Measurements from ENCODE around the gene C10orf62. TPM values are rescaled to one million over a fixed set of nuclear protein-coding genes. Genes with fewer than 3 reads are reported as not detected.
"Not testable (repeated sequence)": the region's sequence is repeated elsewhere in the genome, so short reads cannot be mapped to it uniquely, and the experiment has no call there.

The C10orf62 gene
- total RNA-seq, 2 experiments from 2014 or later, result not detected

DNA sequence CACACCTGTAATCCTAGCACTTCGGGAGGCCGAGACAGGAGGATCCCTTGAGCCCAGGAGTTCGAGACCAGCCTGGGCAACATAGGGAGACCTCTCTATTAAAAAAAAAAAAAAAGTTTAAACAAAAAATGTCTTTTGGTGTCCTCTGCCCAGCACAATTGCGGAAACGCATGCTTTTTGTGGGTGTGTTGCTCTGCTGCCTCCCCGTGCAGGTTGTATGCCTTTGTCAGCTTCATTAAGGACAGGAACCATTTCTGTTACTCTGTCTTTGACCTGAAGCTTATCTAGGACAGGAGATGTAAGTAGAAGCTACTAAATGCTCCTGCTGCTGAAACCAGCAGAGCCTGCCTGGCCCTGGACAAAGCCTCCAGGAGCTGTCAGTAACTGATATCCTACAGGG lies 38.2 kb upstream of the C10orf62 start:
- Mint-ChIP-seq H3K27me3 (no peaks in the 10 kb centered on the region), H3K4me3 (no peak overlapping the region), H3K27ac (no peak overlapping the region), H3K9me3 (no peaks in the 10 kb centered on the region), H3K36me3 (ENCODE audit: low read depth) (no peaks in the 10 kb centered on the region), H3K4me1 (peaks cover 2% of the 10 kb centered on the region)
- ChIA-PET CTCF (interaction anchor here (1.8 to 6.0 kb wide), 2 partner anchors 17 to 29 kb away, joined by 4 to 53 read pairs; no protein-coding TSS in a partner anchor), POLR2A (no interaction called here)
- no peak for DNase-seq

DNA sequence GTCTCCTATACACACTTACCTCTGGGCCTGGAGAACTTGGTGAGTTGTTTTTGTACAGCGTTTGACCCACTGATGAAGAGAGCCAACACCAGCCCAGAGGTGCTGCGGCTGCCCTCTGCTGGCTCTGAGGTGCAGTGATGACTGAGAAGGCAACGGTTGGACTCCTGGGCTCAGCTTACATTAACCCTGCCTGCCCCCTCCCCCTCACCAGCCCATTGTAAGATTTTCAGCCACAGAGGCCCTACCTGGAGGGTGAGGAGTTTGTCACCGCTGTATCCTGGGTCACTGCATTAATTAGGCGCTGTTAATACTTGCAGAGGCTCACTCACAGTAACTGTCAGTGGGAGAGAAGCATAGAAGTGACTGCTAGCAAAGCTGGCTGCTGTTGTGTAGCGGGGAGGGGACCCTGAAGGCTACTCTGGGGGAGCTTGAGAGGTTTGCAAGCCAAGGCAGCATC lies 35.9 kb upstream of the C10orf62 start:
- DNase-seq, result peak; percentile 66
- Mint-ChIP-seq H3K9me3 (no peaks in the 10 kb centered on the region), H3K27ac (no peak overlapping the region), H3K27me3 (no peaks in the 10 kb centered on the region), H3K36me3 (ENCODE audit: low read depth) (no peaks in the 10 kb centered on the region), H3K4me1 (peaks cover 2% of the 10 kb centered on the region), H3K4me3 (no peak overlapping the region)
- POLR2A ChIA-PET, result no interaction called here
- CTCF ChIA-PET, result interaction anchor here (0.7 to 6.0 kb wide), 15 partner anchors 8 to 275 kb away, joined by 3 to 53 read pairs (median 5); partner anchors contain the start of genes ANKRD2, MMS19, RRP12 and UBTD1

DNA sequence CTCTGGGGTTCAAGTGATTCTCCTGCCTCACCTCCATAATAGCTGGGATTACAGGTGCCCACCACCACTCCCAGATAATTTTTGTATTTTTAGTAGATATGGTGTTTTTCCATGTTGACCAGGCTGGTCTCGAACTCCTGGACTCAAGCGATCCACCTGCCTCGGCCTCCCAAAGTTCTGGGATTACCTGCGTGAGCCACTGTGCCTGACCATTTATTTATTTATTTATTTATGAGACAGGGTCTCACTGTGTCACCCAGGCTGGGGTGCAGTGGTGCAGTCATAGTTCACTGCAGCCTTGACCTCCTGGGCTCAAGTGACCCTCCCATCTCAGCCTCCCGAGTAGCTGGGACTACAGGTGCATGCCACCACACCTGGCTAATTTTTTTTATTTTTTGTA lies 35.2 kb upstream of the C10orf62 start:
- H3K27me3 Mint-ChIP-seq; H3K9me3 Mint-ChIP-seq; H3K27ac Mint-ChIP-seq; DNase-seq; H3K36me3 Mint-ChIP-seq (ENCODE audit: low read depth); H3K4me3 Mint-ChIP-seq; H3K4me1 Mint-ChIP-seq; POLR2A ChIA-PET: not testable (repeated sequence)
- CTCF ChIA-PET, result interaction anchor here (0.8 to 6.0 kb wide), 10 partner anchors 9 to 154 kb away, joined by 3 to 53 read pairs (median 6); partner anchors contain the start of genes ANKRD2, MMS19, RRP12 and UBTD1

DNA sequence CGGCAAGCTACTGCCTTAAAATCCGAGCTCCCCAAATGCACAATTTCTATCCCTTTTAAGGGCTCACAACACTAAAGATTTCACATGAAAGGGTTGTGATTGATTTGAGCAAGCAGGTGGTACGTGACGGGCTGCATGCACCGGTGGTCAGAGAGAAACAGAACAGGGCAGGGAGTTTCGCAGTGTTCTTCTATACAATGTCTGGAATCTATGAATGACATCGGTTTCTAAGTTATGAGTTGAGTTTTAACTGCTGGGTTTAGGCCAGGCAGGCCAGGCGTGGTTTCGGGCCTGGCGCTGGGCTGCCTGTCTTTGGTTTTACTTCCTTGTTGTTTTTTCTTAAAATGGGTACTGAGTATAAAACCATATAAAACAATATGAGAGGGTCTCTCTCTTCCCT lies 34.0 kb upstream of the C10orf62 start:
- DNase-seq; H3K4me1 Mint-ChIP-seq; H3K4me3 Mint-ChIP-seq; H3K36me3 Mint-ChIP-seq (ENCODE audit: low read depth); H3K27ac Mint-ChIP-seq; H3K9me3 Mint-ChIP-seq; H3K27me3 Mint-ChIP-seq; POLR2A ChIA-PET: not testable (repeated sequence)
- CTCF ChIA-PET, result interaction anchor here (1.8 to 6.0 kb wide), 3 partner anchors 15 to 56 kb away, joined by 6 to 53 read pairs (median 19); partner anchors contain the start of genes ANKRD2, MMS19 and UBTD1

DNA sequence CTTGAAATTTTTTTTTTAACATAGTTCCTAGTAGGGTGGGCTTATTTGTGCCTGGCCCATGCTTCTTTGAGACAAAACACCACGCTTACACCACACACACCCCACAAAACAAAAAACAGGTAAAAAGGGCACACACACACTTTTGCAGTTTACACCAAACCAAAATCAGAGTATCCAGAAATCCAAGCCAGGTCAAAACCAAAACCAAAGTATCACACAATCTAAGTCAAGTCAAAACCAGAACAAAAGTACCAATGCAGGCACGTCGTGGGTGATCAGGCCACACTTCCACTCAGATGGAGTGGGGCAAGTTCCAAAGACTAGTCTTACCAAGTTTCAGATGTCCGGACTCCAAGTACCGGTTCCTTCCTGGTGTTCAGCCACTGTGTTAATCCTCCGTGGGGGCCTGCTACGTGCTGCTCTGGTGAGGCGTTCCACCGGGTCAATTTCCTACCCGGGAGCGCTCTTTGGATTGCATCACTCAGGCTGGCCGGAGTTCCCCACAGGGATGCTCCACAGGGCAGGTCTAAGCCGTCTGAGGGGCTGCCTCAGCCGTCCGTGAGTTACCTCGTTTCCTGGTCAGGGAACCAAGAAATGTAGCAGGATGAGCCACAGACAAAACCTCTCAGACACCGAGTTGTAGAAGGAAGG lies 28.7 kb upstream of the C10orf62 start:
- H3K4me3 Mint-ChIP-seq; H3K27me3 Mint-ChIP-seq; DNase-seq; CTCF ChIA-PET; H3K9me3 Mint-ChIP-seq; H3K36me3 Mint-ChIP-seq (ENCODE audit: low read depth); H3K27ac Mint-ChIP-seq; POLR2A ChIA-PET: not testable (repeated sequence)
- H3K4me1 Mint-ChIP-seq, result peaks cover 12% of the 10 kb centered on the region

DNA sequence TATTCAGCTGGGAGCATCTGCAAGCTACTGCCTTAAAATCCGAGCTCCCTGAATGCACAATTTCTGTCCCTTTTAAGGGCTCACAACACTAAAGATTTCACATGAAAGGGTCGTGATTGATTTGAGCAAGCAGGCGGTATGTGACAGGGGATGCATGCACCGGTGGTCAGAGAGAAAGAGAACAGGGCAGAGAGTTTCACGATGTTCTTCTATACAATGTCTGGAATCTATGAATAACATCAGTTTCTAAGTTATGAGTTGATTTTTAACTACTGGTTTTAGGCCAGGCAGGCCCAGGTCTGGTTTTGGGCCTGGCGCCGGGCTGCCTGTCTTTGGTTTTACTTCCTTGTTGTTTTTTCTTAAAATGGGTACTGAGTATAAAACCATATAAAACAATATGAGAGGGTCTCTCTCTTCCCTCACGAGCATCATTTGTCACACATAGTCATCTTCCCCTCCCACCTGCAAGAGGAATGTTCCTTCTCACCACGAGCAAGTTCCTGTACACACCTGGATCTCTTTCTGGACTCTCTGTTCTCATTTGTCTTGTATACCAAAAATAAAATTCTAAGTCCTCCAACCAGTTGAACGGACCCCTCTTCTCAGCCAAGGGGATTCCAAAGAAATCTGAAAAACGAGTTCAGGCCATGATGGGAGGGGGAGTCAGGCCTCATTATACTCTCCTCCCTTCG lies 28.0 kb upstream of the C10orf62 start:
- H3K36me3 Mint-ChIP-seq (ENCODE audit: low read depth); POLR2A ChIA-PET; H3K4me3 Mint-ChIP-seq; H3K27ac Mint-ChIP-seq; DNase-seq; H3K9me3 Mint-ChIP-seq; H3K27me3 Mint-ChIP-seq; CTCF ChIA-PET: not testable (repeated sequence)
- peaks cover 14% of the 10 kb centered on the region for H3K4me1 Mint-ChIP-seq

DNA sequence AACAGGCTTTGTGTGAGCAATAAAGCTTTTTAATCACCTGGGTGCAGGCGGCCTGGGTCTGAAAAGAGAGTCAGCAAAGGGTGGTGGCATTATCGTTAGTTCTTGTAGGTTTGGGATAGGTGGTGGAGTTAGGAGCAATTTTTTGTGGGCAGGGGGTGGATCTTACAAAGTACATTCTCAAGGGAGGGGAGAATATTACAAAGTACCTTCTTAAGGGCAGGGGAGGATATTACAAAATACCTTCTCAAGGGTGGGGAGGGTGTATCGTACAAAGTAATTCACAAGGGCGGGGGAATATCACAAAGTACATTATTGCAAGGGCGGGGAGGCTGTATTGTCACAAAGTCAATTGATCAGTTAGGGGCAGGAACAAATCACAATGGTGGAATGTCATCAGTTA lies 27.2 kb upstream of the C10orf62 start:
- H3K27me3 Mint-ChIP-seq; DNase-seq; H3K36me3 Mint-ChIP-seq (ENCODE audit: low read depth); H3K27ac Mint-ChIP-seq; H3K4me3 Mint-ChIP-seq; H3K9me3 Mint-ChIP-seq; CTCF ChIA-PET; POLR2A ChIA-PET: not testable (repeated sequence)
- peaks cover 15% of the 10 kb centered on the region for H3K4me1 Mint-ChIP-seq

DNA sequence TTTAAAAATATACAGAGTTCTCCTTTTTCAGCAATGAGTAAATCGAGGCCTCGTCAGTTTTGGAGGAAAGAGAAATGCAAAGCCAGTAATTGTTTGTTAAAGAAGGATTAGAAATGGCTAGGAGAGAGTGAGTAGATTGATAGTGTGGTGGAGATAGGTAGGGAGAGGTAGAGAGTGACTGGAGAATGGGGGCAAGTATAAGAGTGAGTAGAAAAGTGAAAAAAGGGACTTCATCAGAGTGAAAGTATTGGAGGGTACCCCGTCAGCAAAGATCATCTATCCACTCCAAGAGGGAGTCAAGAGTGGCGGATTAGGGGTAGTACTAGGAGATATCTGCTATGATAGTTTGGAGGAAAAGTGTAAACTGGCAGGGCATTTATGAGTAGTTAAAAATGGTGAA lies 26.2 kb upstream of the C10orf62 start:
- Mint-ChIP-seq H3K36me3 (ENCODE audit: low read depth) (no peaks in the 10 kb centered on the region), H3K27me3 (no peaks in the 10 kb centered on the region), H3K9me3 (peaks cover 4% of the 10 kb centered on the region), H3K27ac (no peak overlapping the region), H3K4me1 (peaks cover 15% of the 10 kb centered on the region), H3K4me3 (no peak overlapping the region)
- CTCF ChIA-PET, result no interaction called here
- POLR2A ChIA-PET, result no interaction called here
- no peak for DNase-seq

DNA sequence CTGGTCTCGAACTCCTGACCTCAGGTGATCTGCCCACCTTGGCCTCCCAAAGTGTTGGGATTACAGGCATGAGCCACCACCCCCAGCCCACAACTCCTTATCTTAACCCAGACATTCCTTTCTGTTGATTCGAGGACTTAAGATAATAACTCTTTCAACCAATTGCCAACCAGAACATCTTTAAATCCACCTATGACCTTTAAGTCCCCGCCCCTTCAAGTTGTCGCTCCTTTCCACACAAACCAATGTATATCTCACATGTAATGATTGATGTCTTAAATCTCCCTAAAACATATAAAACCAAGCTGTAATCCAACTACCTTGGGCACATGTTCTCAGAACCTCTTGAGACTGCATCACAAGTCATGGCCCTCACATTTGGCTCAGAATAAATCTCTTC lies 24.7 kb upstream of the C10orf62 start:
- Mint-ChIP-seq H3K9me3 (peaks cover 4% of the 10 kb centered on the region), H3K27ac (no peak overlapping the region), H3K4me1 (peaks cover 15% of the 10 kb centered on the region), H3K4me3 (no peak overlapping the region), H3K27me3 (no peaks in the 10 kb centered on the region), H3K36me3 (ENCODE audit: low read depth) (no peaks in the 10 kb centered on the region)
- CTCF ChIA-PET, result no interaction called here
- DNase-seq, result no peak
- POLR2A ChIA-PET, result no interaction called here

DNA sequence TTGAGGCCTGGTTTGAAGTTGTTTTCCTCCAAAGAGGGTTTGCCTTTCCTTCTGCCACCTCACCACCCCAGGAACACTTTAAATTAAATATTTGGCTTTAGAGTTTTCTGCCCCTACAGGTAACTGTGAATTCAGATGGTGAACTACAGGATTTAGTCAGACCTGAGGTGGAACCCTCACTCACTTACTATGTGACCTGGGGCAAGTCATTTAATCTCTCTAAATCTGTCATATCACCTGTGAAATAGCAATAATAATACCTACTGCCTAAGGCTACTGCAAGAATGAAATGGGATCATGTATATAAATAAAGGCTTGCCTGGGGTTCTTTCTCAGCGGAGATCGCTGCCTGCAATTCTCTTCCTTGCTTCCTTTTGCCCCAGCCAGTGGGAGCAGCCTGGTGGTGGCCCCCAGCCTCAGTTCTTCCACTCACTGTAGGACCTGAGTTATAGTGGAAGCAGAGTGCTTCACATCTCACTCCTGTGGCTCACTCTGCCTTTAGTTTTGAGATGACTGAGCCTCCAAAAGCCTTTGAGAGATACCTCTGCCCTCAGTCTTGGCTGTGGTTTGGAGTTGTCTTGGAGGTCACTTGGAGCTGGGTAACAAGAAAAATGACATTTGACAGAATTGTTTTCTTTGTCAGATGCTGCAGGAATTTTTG lies 23.1 kb upstream of the C10orf62 start:
- Mint-ChIP-seq H3K4me1 (peaks cover 5% of the 10 kb centered on the region), H3K36me3 (ENCODE audit: low read depth) (no peaks in the 10 kb centered on the region), H3K4me3 (no peak overlapping the region), H3K9me3 (peaks cover 4% of the 10 kb centered on the region), H3K27me3 (no peaks in the 10 kb centered on the region), H3K27ac (no peak overlapping the region)
- ChIA-PET CTCF (no interaction called here), POLR2A (no interaction called here)
- no peak for DNase-seq

DNA sequence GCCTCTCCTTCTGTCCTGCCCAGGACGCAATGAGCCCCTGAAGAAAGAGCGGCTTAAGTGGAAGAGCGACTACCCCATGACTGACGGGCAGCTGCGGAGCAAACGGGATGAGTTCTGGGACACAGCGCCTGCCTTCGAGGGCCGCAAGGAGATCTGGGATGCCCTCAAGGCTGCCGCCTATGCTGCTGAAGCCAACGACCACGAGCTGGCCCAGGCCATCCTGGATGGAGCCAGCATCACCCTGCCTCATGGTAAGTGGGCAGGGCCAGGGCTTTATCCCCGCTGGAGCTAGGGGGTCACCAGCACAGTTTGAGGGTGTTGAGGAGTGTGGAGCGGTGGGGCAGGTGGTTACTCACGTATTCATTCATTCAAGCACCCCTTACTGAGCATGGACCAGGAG lies 21.6 kb upstream of the C10orf62 start:
- H3K4me1 Mint-ChIP-seq, result peaks cover 2% of the 10 kb centered on the region
- no peak overlapping the region for H3K4me3 Mint-ChIP-seq
- no peak for DNase-seq
- H3K9me3 Mint-ChIP-seq, result no peaks in the 10 kb centered on the region
- H3K36me3 Mint-ChIP-seq (ENCODE audit: low read depth), result no peaks in the 10 kb centered on the region
- no peaks in the 10 kb centered on the region for H3K27me3 Mint-ChIP-seq
- H3K27ac Mint-ChIP-seq, result no peak overlapping the region
- POLR2A ChIA-PET, result no interaction called here
- CTCF ChIA-PET, result no interaction called here

DNA sequence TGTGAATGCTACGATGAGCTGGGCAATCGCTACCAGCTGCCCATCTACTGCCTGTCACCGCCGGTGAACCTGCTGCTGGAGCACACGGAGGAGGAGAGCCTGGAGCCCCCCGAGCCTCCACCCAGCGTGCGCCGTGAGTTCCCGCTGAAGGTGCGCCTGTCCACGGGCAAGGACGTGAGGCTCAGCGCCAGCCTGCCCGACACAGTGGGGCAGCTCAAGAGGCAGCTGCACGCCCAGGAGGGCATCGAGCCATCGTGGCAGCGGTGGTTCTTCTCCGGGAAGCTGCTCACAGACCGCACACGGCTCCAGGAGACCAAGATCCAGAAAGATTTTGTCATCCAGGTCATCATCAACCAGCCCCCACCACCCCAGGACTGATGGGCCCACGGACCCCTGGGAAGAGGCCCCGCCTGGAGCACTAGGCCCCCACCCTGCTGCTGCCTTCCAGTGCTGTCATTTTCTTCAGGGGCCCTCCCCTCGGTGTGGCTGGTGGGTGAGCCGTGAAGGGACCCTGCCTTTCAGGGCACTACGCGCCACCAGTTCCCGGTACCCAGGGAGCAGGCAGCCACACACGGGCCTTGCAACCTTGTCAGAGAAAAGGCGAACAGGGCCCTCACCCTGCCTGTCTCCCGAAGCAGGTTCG lies 19.3 kb upstream of the C10orf62 start:
- H3K36me3 Mint-ChIP-seq (ENCODE audit: low read depth), result no peaks in the 10 kb centered on the region
- no peak overlapping the region for H3K4me3 Mint-ChIP-seq
- H3K9me3 Mint-ChIP-seq, result no peaks in the 10 kb centered on the region
- H3K27ac Mint-ChIP-seq, result no peak overlapping the region
- no peaks in the 10 kb centered on the region for H3K27me3 Mint-ChIP-seq
- no peak for DNase-seq
- ChIA-PET POLR2A (no interaction called here), CTCF (interaction anchor here (2.8 to 4.1 kb wide), 2 partner anchors 11 to 17 kb away, joined by 15 to 19 read pairs; no protein-coding TSS in a partner anchor)
- H3K4me1 Mint-ChIP-seq, result peaks cover 2% of the 10 kb centered on the region

Data from activated CD4-positive, alpha-beta memory T cell treated with anti-CD3 and anti-CD28 coated beads, Interleukin-2, amount 10 ng/mL, durations not matched to agents 7 days and 5 days (primary cell).